ENCODE data around the gene PPIG. TPM values are rescaled to one million over a fixed set of nuclear protein-coding genes. Genes with fewer than 3 reads are reported as not detected.
"Not testable (repeated sequence)": the region's sequence is repeated elsewhere in the genome, so short reads cannot be mapped to it uniquely, and the experiment has no call there.

Gene PPIG
- total RNA-seq, 1 donor from 2014 or later: 60.2 TPM

DNA sequence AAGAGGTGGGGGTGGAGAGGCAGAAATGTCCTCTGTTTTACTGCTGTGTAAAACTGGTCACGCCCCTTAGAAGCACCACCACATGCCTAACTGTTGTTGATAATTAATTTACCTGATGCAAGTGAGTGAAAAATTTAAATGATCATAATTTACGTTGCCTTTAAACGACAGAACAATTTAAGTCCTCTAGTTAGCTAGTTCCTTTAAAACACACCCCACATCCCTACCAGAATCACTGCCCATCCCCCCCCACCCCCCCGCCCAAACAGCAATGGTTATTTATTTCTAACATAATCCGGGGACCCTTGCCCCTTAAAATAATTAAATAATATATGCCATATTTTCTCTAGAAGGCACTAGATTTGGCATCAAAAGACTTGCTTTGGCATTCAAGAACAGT lies 633 bp upstream of the PPIG start:
- intact Hi-C loops (cut with micrococcal nuclease): loop anchor here (10.0 kb wide), 1 partner anchor 1339 kb away; the partner anchor contains the start of gene STK39

DNA sequence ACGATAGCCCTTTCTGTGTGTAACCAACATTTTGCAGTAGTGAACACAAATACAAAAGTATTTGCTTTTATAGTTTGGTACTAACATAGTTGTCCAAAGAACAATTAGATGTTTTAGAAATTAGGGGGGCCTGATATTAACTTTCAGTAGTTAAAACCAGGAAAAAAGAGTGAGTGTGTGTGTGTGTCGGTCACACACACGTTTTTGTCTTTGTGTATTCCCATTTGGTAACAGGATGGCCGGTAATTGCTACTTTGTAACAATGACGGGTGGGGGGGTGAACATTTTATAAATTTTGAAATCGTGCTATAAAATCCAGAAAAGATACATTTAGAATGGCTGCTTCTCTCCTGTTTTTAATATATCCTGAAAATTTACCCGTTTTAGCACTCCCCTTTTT lies 1.5 kb downstream of the PPIG start:
- intact Hi-C loops (cut with micrococcal nuclease): loop anchor here (10.0 kb wide), 1 partner anchor 1341 kb away; the partner anchor contains the start of gene STK39

DNA sequence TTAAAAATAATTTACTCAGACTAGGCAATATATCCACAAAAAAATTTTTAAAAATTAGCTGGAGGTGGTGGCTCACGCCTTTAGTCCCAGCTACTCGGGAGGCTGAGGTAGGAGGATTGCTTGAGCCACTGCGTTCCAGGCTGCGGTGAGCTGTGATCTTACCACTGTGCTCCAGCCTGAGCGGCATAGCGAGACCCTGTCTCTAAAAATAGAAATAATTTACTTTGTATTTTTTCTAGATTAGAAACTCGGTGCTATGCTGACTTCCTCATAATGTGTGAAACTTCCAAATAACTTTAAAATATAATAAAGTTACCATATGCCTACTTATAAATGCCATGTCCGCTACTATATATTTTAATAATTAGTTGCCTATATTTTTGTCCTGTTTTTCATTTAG lies 6.7 kb downstream of the PPIG start:
- intact Hi-C loops (cut with micrococcal nuclease): no loop called here

- intact Hi-C loops (cut with micrococcal nuclease): not testable (repeated sequence)
Measured at GRCh38 chr2:169596546-169596945, 12.4 kb downstream of the PPIG start.

- intact Hi-C loops (cut with micrococcal nuclease): no loop called here
Measured at GRCh38 chr2:169598982-169599381, 14.8 kb downstream of the PPIG start.

DNA sequence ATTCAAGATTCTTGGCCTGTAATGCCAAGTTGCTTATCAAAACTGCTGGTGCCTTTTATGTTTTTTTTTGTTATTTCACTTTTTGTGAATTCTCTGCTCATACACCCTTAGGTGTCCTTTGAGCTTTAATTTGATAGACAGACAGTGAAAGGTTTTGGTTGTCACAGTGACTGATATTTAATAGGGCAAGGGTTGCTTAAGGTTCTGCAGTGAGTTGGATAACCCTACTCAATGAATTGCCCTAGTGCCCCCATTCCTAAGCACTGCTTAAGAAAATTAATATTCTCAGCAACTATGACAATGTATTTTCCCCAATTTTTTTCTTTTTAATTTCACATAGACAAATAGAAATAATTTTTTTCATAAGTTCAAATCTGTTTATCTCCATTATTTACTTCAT lies 15.4 kb downstream of the PPIG start:
- intact Hi-C loops (cut with micrococcal nuclease): no loop called here

DNA sequence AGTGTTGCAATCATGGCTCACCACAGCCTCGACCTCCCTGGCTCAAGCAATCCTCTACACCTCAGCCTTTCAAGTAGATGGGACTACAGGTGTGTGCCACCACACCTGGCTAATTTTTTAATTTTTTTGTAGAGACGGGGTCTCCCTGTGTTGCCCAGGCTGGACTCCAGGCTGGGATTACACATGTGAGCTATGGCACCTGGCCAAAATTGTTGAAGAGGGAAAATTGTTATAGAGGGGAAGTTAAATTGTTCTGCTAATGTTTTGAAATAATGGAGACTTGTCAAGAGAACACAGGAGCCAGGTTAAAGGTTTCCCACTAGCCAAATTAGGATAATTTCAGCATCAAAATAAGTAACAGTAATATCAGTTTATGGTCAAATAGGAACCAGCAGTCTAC lies 25.1 kb downstream of the PPIG start:
- intact Hi-C loops (cut with micrococcal nuclease): no loop called here

GRCh38 chr2:169613876-169614275 lies 29.7 kb downstream of the PPIG start:
- intact Hi-C loops (cut with micrococcal nuclease): no loop called here

DNA sequence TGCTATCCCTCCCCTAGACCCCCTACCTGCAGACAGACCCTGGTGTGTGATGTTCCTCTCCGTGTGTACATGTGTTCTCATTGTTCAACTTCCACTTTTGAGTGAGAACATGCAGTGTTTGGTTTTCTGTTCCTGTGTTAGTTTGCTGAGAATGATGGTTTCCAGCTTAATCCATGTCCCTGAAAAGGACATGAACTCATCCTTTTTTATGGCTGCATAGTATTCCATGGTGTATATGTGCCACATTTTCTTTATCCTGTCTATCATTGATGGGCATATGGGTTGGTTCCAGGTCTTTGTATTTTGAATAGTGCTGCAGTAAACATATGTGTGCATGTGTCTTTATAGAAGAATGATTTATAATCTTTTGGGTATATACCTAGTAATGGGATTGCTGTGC lies 31.8 kb downstream of the PPIG start:
- intact Hi-C loops (cut with micrococcal nuclease): not testable (repeated sequence)

DNA sequence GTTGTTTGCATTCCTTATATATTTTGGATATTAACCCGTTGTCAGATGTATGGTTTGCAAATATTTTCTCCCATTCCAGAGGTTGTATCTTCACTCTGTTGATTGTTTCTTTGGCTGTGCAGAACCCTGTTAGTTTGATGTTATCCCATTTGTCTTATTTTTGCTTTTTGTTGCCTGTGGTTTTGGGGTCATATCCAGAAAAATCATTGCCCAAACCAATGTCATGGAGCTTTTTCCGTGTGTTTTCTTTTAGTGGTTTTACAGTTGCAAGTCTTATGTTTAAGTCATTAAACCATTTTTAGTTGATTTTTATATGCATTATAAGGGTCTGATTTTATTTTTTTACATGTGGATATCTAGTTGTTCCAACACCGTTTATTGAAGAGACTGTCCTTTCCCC lies 35.8 kb downstream of the PPIG start:
- intact Hi-C loops (cut with micrococcal nuclease): no loop called here

DNA sequence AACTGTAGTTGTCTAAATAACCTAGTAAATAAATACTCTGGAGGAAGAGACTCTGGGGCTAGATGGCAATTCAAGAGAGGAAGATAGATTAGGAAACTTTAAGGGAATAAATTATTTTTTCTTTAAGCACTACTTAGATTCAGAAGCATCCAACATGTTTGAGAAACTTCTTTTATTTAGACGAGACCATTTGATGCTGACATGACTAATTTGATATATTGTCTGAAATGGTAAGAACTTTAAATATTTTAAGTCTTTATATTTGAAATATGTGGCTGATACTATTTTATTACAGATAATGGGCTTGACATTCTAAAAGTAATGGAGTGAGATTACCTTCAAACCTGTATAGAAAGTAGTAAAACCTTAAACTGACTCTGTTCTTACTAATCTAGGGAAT lies 36.4 kb downstream of the PPIG start:
- intact Hi-C loops (cut with micrococcal nuclease): no loop called here

GRCh38 chr2:169623235-169623634 lies 39.1 kb downstream of the PPIG start:
- intact Hi-C loops (cut with micrococcal nuclease): no loop called here

DNA sequence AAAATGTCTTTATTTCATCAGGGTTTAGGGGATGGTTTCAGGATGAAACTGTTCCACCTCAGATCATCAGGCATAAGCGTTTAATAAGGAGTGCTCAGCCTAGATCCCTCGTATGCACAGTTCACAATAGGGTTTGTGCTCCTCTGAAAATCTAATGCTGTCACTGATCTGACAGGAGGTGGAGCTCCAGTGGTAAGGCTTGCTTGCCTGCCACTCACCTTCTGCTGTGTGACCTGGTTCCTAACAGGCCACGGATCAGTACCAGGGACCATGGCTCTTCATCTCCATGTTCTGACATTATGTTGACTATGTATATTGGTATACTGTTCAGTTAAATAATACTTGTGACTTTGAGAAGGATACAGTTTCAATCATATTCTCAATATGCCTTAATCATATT lies 41.6 kb downstream of the PPIG start:
- intact Hi-C loops (cut with micrococcal nuclease): no loop called here

DNA sequence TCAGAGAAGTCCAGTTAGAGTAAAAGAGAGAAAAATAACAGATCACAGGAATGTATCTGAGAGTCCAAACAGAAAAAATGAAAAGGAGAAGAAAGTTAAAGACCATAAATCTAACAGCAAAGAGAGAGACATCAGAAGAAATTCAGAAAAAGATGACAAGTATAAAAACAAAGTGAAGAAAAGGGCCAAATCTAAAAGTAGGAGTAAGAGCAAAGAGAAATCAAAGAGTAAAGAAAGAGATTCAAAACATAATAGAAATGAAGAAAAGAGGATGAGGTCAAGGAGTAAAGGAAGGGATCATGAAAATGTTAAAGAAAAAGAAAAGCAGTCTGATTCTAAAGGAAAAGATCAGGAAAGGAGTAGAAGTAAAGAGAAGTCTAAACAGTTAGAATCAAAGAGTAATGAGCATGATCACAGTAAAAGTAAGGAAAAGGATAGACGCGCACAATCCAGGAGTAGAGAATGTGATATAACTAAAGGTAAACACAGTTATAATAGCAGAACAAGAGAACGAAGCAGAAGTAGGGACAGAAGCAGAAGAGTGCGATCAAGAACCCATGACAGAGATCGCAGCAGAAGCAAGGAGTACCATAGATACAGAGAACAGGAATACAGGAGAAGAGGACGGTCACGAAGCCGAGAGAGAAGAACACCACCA lies 52.4 kb downstream of the PPIG start:
- intact Hi-C loops (cut with micrococcal nuclease): no loop called here

DNA sequence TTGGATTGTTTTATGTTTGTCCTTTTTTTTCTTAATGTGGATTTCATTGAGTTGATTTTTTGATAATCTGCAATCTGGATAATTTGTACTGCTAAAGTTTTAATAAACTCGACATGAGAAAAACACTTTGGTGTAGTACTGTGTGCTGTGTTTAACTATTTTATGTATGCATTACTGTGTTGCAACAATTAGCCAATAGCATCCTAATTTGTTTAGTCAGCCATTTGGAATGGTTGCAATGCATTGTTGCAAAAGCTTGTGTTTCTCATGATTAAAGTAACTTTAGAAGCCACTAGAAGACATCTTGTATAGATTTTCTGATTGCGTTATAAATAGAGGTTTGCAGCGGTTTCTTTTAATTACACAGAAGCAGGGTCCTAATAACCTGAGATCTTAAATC lies 53.5 kb downstream of the PPIG start:
- intact Hi-C loops (cut with micrococcal nuclease): no loop called here

DNA sequence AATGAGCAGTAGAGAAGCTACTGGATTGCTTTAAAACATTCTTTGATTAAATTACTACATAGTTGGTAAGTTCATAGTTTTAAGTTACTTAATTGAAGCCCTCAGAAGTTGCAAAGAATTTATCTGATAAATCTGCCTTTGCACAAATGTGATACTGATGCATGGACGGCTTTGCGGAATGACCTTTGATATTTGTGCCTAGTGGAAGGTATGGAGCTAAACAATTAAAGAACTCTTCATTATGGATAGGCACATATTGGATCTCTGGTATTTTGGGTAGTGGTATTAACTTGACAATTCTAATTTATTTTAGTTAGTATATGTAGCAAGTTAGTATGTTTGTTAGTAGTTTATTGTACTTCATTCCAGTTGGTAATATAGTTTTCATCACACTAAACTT lies 56.0 kb downstream of the PPIG start:
- intact Hi-C loops (cut with micrococcal nuclease): no loop called here

- intact Hi-C loops (cut with micrococcal nuclease): no loop called here
Measured at GRCh38 chr2:169641464-169641863, 57.3 kb downstream of the PPIG start.

DNA sequence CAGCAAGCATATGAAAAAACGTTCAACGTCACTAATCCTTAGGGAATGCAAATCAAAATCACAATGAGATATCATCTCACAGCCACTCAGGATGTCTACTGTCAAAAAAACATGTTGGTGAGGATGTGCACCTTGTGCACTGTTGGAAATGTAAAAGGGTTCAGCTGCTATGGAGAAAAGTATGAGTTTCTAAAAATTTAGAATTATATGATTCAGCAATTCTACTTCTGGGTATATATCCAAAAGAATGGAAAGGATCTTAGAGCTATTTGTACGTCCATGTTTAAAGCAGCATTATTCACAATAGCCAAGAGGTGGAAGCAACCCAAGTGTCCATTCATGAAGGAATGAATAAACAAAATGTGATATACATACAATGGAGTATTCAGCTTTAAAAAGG lies 60.0 kb downstream of the PPIG start:
- intact Hi-C loops (cut with micrococcal nuclease): no loop called here

DNA sequence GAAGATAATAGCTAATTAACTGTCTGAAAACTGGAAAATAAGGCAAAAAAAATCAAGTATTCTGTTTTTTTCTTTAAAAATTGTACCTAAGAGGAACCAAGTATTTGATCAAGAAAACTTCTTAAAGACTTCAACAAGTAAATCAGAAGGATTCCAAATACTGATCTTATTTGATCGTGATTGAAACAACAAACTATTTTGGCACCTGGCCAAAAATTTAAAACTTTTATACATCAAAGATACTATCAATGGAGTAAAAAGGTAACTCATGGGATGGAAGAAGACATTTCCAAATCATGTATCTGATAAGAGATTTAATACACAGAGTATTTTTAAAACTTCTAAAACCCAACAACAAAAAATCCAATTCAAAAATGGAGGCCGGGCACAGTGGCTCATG lies 63.3 kb downstream of the PPIG start:
- intact Hi-C loops (cut with micrococcal nuclease): no loop called here

- intact Hi-C loops (cut with micrococcal nuclease): no loop called here
Measured at GRCh38 chr2:169649278-169649677, 65.1 kb downstream of the PPIG start.

GRCh38 chr2:169653636-169654035 lies 69.5 kb downstream of the PPIG start:
- intact Hi-C loops (cut with micrococcal nuclease): no loop called here

GRCh38 chr2:169656164-169656563 lies 72.0 kb downstream of the PPIG start:
- intact Hi-C loops (cut with micrococcal nuclease): no loop called here

DNA sequence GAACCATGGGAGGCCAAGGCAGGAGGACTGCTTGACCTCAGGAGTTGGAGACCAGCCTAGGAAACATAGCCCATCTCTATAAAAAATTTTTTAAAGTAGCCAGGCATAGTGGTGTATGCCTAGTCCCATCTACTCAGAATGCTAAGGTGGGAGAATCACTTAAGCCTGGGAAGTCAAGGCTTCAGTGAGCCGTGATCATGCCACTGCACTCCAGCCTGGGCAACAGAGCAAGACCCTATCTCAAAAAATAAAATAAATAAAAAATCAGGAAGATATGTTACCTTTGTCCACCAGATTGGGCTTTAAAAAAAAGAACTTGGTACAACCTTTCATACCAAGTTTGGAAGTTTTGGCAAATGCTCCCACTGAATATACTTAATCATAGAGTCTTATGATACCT lies 74.7 kb downstream of the PPIG start:
- intact Hi-C loops (cut with micrococcal nuclease): no loop called here

DNA sequence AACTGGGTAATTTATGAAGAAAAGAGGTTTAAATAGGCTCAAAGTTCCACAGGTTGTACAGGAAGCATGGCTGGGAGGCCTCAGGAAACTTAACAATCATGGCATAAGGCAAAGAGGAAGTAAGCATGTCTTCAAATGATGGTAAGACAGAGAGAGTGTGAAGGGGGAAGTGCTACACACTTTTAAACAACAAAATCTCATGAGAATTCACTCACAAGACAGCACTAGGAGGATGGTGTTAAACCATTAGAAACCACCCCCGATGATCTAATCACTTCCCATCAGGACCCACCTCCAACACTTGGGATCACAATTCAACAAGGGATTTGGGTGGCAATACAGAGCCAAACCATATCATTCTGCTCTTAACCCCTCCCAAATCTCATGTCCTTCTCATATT lies 75.2 kb downstream of the PPIG start:
- intact Hi-C loops (cut with micrococcal nuclease): no loop called here

Measured in T-helper 1 cell treated with Interleukin-12 subunit alpha and Interleukin-12 subunit beta and Interleukin-4 antibody, amounts not matched to agents 30 ng/mL and 1 ng/mL, for 36 hours (primary cell).